Hematopoietic multipotent progenitor cell treated with erythropoietin and hydrocortisone succinate and interleukin-3 and kit ligand, for 17 days (in vitro differentiated cells): ENCODE measurements around the gene ARFGEF3.
"Not testable (repeated sequence)": the region's sequence is repeated elsewhere in the genome, so short reads cannot be mapped to it uniquely, and the experiment has no call there.

Source experiments
- DNase-seq: peaks from one replicate; pipeline ENCODE4 v3.0.0-alpha.2; 2015; ENCODE audit warnings: low spot score

Gene ARFGEF3

GRCh38 chr6:138277835-138278234, 116.1 kb downstream of the ARFGEF3 start:
- DNase-seq, result no peak

DNA sequence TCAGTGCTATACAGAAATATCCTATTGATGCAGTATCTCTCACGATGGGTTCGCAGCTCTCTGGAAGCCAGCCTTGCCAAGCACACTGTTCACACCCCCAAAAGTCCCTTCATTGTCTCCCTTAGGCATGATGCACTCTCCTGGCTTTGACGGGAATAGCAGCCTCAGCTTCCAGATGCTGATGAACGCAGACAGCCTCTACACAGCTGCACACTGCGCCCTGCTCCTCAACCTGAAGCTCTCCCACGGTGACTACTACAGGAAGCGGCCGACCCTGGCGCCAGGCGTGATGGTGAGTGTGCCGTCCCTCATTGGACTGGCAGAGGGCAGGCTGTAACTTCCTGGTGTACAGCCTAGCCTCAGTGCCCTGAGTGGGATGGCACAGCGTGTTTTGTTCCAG, 116.6 kb downstream of the ARFGEF3 start:
- DNase-seq, result no peak

DNA sequence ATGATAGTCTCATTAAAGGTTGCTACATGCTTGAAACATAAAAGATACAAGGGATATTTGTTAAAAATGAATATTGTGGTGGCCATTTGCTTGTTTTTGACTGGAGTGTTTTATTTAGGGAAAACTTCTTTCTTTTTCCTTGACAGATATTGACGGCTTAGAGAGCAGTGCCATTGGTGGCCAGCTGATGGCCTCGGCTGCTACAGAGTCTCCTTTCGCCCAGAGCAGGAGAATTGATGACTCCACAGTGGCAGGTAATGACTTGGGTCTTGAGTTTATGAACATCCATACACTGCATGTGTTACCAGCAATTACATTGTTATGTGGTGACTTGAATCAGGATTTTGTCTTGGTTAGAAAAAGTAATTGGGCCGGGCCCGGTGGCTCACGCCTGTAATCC, 124.1 kb downstream of the ARFGEF3 start:
- no peak for DNase-seq

- DNase-seq, result no peak
Measured at GRCh38 chr6:138286698-138287097, 125.0 kb downstream of the ARFGEF3 start.

GRCh38 chr6:138287144-138287955, 125.6 kb downstream of the ARFGEF3 start:
- DNase-seq, result peak; percentile 8

- DNase-seq, result not testable (repeated sequence)
Measured at GRCh38 chr6:138288428-138289085, 126.8 kb downstream of the ARFGEF3 start.

DNA sequence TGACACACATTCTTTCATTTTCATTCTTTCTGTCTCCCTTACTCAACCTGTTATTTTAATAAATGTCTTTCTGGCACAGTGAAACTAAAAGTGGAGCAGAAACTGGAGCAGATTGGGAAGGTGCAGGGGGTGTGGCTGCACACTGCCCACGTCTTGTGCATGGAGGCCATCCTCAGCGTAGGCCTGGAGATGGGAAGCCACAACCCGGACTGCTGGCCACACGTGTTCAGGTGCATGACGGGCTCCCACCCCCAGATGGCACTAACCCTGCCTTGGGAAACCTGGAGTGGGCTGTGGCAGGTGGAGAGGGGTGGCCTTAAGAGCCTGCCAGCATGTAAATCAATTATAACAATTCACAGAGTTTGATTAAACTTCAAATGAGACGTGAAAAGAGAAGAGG, 128.0 kb downstream of the ARFGEF3 start:
- DNase-seq, result no peak

- no peak for DNase-seq
Measured at GRCh38 chr6:138290423-138290962, 128.8 kb downstream of the ARFGEF3 start.

GRCh38 chr6:138291036-138291848, 129.5 kb downstream of the ARFGEF3 start:
- no peak for DNase-seq

GRCh38 chr6:138291849-138292181, 130.1 kb downstream of the ARFGEF3 start:
- no peak for DNase-seq

DNA sequence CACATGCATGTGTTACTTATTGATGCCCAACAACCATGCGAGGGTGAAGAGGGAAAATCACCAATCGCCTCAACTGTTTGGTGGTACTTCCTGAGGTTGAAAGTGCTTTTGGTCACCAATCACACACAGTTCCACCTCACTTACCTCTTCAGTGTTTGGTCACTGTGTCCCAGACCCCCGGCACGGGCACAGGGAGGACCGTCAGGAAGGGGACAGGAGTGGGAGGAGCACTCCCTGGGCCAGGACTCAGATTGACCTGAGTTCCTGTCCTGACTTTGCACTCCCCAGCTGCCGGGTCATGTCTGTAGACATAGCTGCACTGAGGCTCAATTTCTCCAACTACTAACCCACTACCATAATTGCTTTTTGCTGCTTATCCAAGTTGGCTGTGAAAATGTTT, 130.7 kb downstream of the ARFGEF3 start:
- no peak for DNase-seq

DNA sequence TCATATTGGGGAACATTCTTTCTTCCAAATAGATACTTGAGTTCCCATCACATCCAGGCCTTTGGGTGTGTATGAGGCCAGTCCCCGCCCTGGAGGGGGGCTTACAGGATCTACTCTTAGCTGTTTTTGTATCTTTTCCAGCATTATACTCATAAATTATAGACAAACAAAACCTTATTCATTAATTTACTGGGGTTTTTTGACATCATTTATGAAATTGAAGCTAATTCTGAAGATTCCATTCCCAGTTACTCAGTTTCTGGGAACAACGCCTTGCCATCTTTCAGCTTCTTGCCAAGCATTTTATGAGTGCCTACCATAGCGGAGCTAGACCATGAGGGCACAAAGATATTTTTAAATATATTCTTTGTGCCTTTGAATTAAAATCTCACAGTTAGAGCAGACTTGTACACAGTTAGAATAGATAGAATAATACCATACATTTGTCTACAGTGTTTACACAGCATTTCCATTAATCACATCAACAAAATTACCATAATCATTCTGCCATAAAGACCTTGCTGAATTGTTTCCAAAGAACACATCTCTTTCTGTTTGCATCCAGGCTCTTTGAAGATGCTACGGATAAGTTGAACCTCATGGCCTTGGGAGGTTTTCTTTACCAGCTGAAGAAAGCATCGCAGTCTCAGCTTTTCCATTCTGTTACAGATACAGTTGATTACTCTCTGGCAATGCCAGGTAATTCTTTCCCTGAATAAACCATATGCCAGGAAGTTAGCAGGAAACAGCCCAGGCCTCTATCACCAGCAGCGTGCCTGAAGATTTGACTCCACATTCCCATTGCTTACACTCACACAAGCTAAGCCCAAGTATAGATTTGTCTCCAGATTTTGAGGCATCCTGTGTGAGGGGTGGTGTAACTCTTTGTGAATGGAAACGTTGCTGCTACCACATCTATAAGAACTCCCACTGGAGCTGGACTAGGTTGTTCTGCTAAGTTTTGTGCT, 132.0 kb downstream of the ARFGEF3 start:
- no peak for DNase-seq

- DNase-seq, result no peak
Measured at GRCh38 chr6:138296381-138296780, 134.6 kb downstream of the ARFGEF3 start.

DNA sequence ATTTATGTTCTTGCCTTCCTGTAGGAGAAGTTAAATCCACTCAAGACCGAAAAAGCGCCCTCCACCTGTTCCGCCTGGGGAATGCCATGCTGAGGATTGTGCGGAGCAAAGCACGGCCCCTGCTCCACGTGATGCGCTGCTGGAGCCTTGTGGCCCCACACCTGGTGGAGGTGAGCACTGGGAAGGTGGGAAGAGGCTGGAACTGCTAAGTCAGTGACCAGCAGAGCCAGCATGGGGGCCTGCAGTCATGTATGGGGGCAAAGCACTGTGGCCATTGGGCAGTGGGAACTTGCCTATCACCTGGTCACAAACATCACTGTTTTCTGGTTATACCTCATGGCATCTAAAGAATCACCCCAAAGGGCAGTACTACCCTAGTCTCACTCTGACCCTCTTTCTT, 135.0 kb downstream of the ARFGEF3 start:
- no peak for DNase-seq

GRCh38 chr6:138297761-138298298, 136.1 kb downstream of the ARFGEF3 start:
- DNase-seq, result no peak

- no peak for DNase-seq
Measured at GRCh38 chr6:138300469-138300868, 138.7 kb downstream of the ARFGEF3 start.

DNA sequence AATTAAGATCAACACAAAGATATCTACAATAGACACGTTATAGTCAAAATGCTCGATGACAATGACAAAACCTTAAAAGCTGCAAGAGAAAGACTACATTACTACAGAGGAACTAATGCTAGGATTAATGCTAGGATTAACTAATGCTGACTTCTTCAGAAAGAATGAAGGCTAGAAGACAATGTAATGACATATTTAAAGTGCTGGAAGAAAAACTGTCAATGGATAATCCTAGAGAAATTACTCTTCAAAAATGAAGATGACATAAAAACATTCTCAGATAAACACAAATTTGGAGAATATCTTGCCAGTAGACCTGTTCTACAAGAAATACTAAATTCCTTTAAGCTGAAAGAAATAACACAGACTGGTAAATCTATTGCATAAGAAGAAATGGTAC, 140.8 kb downstream of the ARFGEF3 start:
- DNase-seq, result no peak

- no peak for DNase-seq
Measured at GRCh38 chr6:138307352-138307751, 145.6 kb downstream of the ARFGEF3 start.

DNA sequence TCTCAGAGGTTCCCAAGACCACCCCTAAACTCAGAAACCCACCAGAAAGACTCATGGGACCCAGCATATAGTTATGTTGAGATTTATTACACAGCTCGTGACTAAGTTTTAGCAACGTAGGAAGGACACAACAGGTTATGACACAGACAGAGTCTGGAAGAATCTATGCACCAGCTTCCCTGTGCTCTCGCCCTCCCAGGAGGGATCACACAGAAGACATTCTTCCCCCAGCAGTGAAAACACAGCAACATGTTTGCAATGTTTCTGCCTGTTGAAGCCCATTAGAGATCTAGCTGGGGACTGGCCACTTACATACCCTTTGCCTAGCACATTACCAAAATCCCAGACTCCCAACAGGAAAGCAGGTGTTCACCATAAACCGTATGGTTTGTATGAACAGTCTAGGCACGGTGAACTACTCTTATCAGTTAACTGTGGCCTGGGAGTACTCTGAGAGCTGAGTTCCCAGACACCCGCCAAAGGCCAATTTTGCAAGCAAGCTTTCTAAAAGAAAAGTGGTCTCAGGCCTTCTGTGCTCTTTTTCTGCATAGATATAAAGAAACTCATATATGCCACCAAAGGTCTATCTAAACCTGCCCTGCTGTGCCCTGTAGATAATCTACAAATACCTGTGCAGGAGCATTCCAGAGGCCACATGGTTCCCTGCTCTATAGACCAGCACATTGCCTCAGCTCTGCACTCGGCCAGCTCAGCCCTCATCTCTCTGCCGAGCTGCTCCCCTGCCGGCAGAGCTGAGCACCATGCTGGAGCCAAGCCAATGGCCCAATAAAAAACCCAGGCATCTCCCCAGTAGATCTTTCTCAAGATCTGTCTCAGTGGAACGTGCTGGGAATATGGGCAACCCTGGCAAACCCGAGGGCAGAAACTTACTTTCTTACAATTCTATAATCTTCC, 146.3 kb downstream of the ARFGEF3 start:
- DNase-seq, result no peak

DNA sequence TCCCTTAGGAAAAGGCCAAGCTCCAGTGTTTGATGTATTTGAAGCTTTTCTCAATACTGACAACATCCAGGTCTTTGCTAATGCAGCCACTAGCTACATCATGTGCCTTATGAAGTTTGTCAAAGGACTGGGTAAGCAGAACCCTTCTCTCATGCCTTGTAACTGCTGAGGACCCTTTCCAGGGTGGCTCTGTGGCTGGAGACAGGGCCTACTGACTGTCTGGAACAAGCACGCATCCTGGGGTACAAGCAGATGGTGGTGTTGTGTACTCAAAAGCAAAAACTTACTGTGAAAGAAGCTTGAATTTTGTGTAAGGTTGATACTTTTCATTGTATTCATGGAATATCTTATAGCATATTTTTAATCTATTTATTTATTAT, 147.0 kb downstream of the ARFGEF3 start:
- DNase-seq, result no peak
